T-cell (primary cell): ENCODE results near the gene PGM1. TPM values are rescaled to one million over a fixed set of nuclear protein-coding genes. Genes with fewer than 3 reads are reported as not detected.

Source experiments
- ATAC-seq, 4 experiments: fragments of 200-7000 bp in 3 of 4; fragments of 150-1000 bp in 1 of 4; cut with Tn5 transposase; replicated peaks in 1 of 4; 1 replicate in 3 of 4; 2 replicates in 1 of 4; pipeline ENCODE4 v1.10.0; 2021; ENCODE audit warnings: moderate library complexity in 3 of 4, mild to moderate bottlenecking in 2 of 4, moderate number of reproducible peaks in 1 of 4
- CTCF ChIA-PET, 2 donors: fragments of 300-600 bp; sonication (Branson Sonifier 250); formaldehyde crosslinking; loops; one replicate each; lab custom pipeline; 2022; ENCODE audit warnings: antibody characterized with exemption in 2 of 2; lab: Charles Lee
- POLR2A ChIA-PET, 2 donors: fragments of 300-600 bp; sonication (Branson Sonifier 250); formaldehyde crosslinking; loops; one replicate each; lab custom pipeline; 2022; ENCODE audit warnings: antibody characterized with exemption in 2 of 2; lab: Charles Lee
- DNase-seq, 35 experiments: peaks; one replicate each; pipeline versions ENCODE4 v3.0.0 to v3.0.0-alpha.2; 2013 to 2023
- H3K27ac ChIP-seq: one replicate; pipeline ENCODE4 v1.5.1; 2013; ENCODE audit warnings: low read length
- H3K27me3 ChIP-seq, 2 experiments: replicated peaks in 1 of 2; 1 replicate in 1 of 2; 2 replicates in 1 of 2; pipeline versions ENCODE4 v1.6.1 to v1.7.0; 2013; ENCODE audit warnings: low read length in 1 of 2, mixed read lengths in 1 of 2; ENCODE audit not compliant: control insufficient read depth in 2 of 2, insufficient read depth in 2 of 2; ENCODE audit errors: extremely low read depth in 1 of 2
- H3K36me3 ChIP-seq, 2 donors: 1 replicate in 1 of 2; 2 replicates in 1 of 2; pipeline versions ENCODE4 v1.6.1 to v1.7.0; 2013; ENCODE audit warnings: low read length in 1 of 2; ENCODE audit not compliant: control insufficient read depth in 2 of 2, insufficient read depth in 1 of 2; ENCODE audit errors: extremely low read depth in 1 of 2
- H3K4me1 ChIP-seq, 2 experiments: 1 replicate in 1 of 2; 2 replicates in 1 of 2; pipeline versions ENCODE4 v1.6.1 to v1.7.0; 2013; ENCODE audit warnings: low read length in 2 of 2, mixed read lengths in 1 of 2; ENCODE audit not compliant: insufficient read depth in 2 of 2, control insufficient read depth in 1 of 2; ENCODE audit errors: extremely low read depth in 1 of 2
- H3K4me3 ChIP-seq, 2 donors: 1 replicate in 1 of 2; 2 replicates in 1 of 2; pipeline versions ENCODE4 v1.5.1 to v1.7.0; 2013; ENCODE audit warnings: mild to moderate bottlenecking in 2 of 2, low read length in 1 of 2, moderate library complexity in 1 of 2; ENCODE audit not compliant: control insufficient read depth in 1 of 2; ENCODE audit errors: extremely low read depth in 1 of 2
- H3K9me3 ChIP-seq: 2 replicates; pipeline ENCODE4 v1.7.0; 2013
- H3K27ac Mint-ChIP-seq, 2 donors: one replicate each; pipeline ENCODE4 v1.8.0; 2020 to 2021; ENCODE audit warnings: mild to moderate bottlenecking in 2 of 2, mixed read lengths in 2 of 2
- H3K27me3 Mint-ChIP-seq, 2 donors: one replicate each; pipeline ENCODE4 v1.8.0; 2021 to 2022; ENCODE audit warnings: mixed read lengths in 2 of 2
- H3K36me3 Mint-ChIP-seq: one replicate; pipeline ENCODE4 v1.8.0; 2021; ENCODE audit warnings: mixed read lengths
- H3K4me1 Mint-ChIP-seq, 3 donors: one replicate each; pipeline ENCODE4 v1.8.0; 2020 to 2022; ENCODE audit warnings: mixed read lengths in 3 of 3, mild to moderate bottlenecking in 1 of 3
- H3K4me3 Mint-ChIP-seq, 3 donors: one replicate each; pipeline ENCODE4 v1.8.0; 2020 to 2022; ENCODE audit warnings: mild to moderate bottlenecking in 3 of 3, mixed read lengths in 3 of 3, moderate library complexity in 3 of 3
- H3K9me3 Mint-ChIP-seq, 3 donors: one replicate each; pipeline ENCODE4 v1.8.0; 2020 to 2022; ENCODE audit warnings: mixed read lengths in 3 of 3
- WGBS: methylation state at CpG from one replicate; pipeline ENCODE4 v1.1.5; 2013; ENCODE audit warnings: missing lambda C conversion rate; ENCODE audit not compliant: insufficient coverage; 5-methylcytosine and 5-hydroxymethylcytosine counted together
- total RNA-seq, 35 experiments: library from RNA in 6 of 35; stranded (reverse) in 6 of 35; fragments of 120-200 nt in 1 of 35; gene quantifications; one replicate each; pipeline versions ENCODE4 v1.2.1 to v1.2.4 and lab custom pipeline; 2013 to 2026

Gene PGM1
- total RNA-seq, 5 donors from 2014 or later (not counting 1 experiment from before 2014, with no cell fraction given): 12.2 to 17.3 (median 15.5) TPM

DNA sequence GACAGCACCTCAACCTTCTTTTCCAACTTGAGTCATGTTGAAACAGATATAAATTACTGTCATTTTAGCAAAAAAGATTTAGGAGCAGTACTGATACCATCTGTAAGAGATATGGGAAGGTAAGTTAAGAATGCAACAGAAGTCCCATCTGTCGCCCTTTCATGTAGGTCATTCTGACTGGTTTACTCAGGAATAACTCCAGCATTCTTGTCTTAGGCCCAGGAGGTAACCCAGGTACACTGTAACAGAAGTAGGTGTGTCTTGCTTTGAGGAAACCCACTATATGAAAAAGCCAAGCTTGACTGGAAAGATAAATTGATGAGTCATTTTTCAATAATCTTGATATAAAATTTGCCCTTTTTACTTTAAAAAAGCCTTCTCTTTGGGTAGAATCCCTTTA, 35.4 kb downstream of the PGM1 start:
- peaks cover 47% of the 10 kb centered on the region for H3K36me3 Mint-ChIP-seq
- Histone ChIP-seq H3K27me3 (no peaks in the 10 kb centered on the region), H3K27ac (no peak overlapping the region), H3K9me3 (no peaks in the 10 kb centered on the region), H3K4me1 (no peaks in the 10 kb centered on the region), H3K4me3 (no peak overlapping the region), H3K36me3 (peaks cover 5 to 27% of the 10 kb centered on the region in 2 donors)
- DNase-seq (no peak), ATAC-seq (no peak)
- no peak overlapping the region for H3K4me3 Mint-ChIP-seq
- no peaks in the 10 kb centered on the region for H3K27me3 Mint-ChIP-seq
- H3K9me3 Mint-ChIP-seq: no peaks in the 10 kb centered on the region
- no peak overlapping the region for H3K27ac Mint-ChIP-seq
- H3K4me1 Mint-ChIP-seq: peaks cover 9 to 14% (median 12%) of the 10 kb centered on the region in 3 donors
- 100% methylated on average over 1 of the region's 1 CpG for WGBS
- ChIA-PET CTCF (no interaction called here), POLR2A (no interaction called here)

DNA sequence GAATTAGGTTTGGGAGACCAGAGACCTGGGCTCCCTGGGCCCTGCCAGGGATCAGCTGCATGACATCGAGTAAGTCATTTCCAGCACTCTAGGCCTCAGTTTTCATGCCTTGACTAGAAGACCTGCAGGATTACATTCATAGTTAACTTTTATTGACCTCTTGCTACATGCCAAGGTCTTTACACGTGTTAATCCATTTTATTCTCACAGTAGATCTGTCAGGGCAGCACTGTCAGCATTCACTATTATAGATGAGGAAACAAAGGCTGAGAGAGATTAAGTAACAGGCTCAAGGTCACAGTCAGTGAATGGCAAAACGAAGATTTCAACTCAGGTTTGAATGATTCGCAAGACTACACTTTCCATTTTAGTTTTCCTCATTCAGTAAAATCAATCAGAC, 37.0 kb downstream of the PGM1 start:
- Mint-ChIP-seq H3K9me3 (no peaks in the 10 kb centered on the region), H3K27ac (no peak overlapping the region), H3K27me3 (no peaks in the 10 kb centered on the region), H3K36me3 (peaks cover 56% of the 10 kb centered on the region), H3K4me3 (no peak overlapping the region), H3K4me1 (peaks cover 6 to 8% (median 6%) of the 10 kb centered on the region in 3 donors)
- POLR2A ChIA-PET: no interaction called here
- H3K4me1 ChIP-seq: no peaks in the 10 kb centered on the region
- WGBS: 92% methylated on average over 1 of the region's 4 CpGs
- DNase-seq: no peak
- H3K27ac ChIP-seq: no peak overlapping the region
- peaks cover 5 to 37% of the 10 kb centered on the region in 2 donors for H3K36me3 ChIP-seq
- no peaks in the 10 kb centered on the region for H3K27me3 ChIP-seq
- no peak overlapping the region for H3K4me3 ChIP-seq
- no peaks in the 10 kb centered on the region for H3K9me3 ChIP-seq
- CTCF ChIA-PET: no interaction called here
- ATAC-seq: no peak

- CTCF ChIA-PET: no interaction called here
- Histone ChIP-seq H3K4me1 (no peaks in the 10 kb centered on the region), H3K36me3 (peaks cover 5 to 38% of the 10 kb centered on the region in 2 donors), H3K9me3 (no peaks in the 10 kb centered on the region), H3K4me3 (no peak overlapping the region), H3K27ac (no peak overlapping the region), H3K27me3 (no peaks in the 10 kb centered on the region)
- Mint-ChIP-seq H3K27ac (no peak overlapping the region), H3K4me1 (peaks cover 3 to 4% (median 4%) of the 10 kb centered on the region in 3 donors), H3K27me3 (no peaks in the 10 kb centered on the region), H3K36me3 (peaks cover 59% of the 10 kb centered on the region), H3K4me3 (no peak overlapping the region), H3K9me3 (no peaks in the 10 kb centered on the region)
- ATAC-seq (no peak), DNase-seq (no peak)
- WGBS: no CpG with 5 or more reads among the region's 1 CpG
- POLR2A ChIA-PET: no interaction called here
These were observed 37.5 kb downstream of the PGM1 start for GRCh38 chr1:63630666-63631065.

DNA sequence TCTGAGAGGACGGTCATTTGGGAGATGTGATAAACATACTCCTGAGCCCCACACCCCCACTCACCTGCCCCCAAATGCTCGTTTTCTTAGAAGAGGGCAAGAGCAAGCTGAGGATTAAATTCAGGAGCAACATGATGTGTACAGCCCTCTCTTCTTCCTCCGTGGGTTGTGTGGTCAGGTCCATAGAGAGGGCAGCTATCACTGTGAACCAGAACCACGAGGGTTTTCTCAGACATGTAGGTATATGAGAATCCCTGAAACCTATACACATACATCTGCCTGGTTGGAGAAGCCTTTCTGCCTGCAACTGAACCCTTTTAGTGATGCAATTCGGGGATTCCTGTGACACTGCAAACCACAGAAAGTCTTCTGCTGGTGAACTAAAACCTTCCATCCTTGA, 38.9 kb downstream of the PGM1 start:
- no peaks in the 10 kb centered on the region for H3K27me3 Mint-ChIP-seq
- WGBS: 78% methylated on average over 1 of the region's 5 CpGs
- DNase-seq: no peak
- Histone ChIP-seq H3K27ac (no peak overlapping the region), H3K36me3 (peaks cover 5 to 46% of the 10 kb centered on the region in 2 donors), H3K4me1 (no peaks in the 10 kb centered on the region), H3K4me3 (no peak overlapping the region), H3K27me3 (no peaks in the 10 kb centered on the region), H3K9me3 (no peaks in the 10 kb centered on the region)
- peaks cover 73% of the 10 kb centered on the region for H3K36me3 Mint-ChIP-seq
- peaks cover 0 to 8% (median 0%) of the 10 kb centered on the region in 3 donors for H3K4me1 Mint-ChIP-seq
- no peaks in the 10 kb centered on the region for H3K9me3 Mint-ChIP-seq
- no peak for ATAC-seq
- no peak overlapping the region for H3K27ac Mint-ChIP-seq
- H3K4me3 Mint-ChIP-seq: no peak overlapping the region
- ChIA-PET CTCF (no interaction called here), POLR2A (no interaction called here)

DNA sequence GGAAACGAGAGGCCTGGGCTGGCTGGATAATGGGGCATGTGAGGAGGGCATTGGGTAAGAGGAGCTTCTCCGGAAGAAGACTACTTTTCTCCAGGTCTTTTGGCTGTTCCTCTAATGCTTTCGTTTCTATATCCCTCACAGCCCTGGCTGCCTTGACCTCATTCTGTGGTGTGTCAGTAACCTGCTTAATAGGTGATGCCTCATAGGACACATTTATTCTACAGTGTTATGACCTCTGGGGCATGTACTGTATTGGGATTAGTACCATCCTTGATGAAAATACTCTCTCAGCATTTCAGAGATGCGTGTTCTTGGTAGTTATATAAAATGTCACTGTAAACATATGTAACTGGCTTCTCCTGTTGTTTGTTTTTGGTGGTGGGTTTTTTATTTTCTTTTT, 40.1 kb downstream of the PGM1 start:
- CTCF ChIA-PET: no interaction called here
- H3K36me3 ChIP-seq: peaks cover 5 to 50% of the 10 kb centered on the region in 2 donors
- H3K4me3 Mint-ChIP-seq: no peak overlapping the region
- ATAC-seq: no peak
- DNase-seq: no peak
- H3K4me1 Mint-ChIP-seq: peaks cover 0 to 8% (median 0%) of the 10 kb centered on the region in 3 donors
- H3K9me3 ChIP-seq: no peaks in the 10 kb centered on the region
- H3K4me3 ChIP-seq: no peak overlapping the region
- H3K4me1 ChIP-seq: no peaks in the 10 kb centered on the region
- no peaks in the 10 kb centered on the region for H3K27me3 ChIP-seq
- POLR2A ChIA-PET: no interaction called here
- no peak overlapping the region for H3K27ac ChIP-seq
- H3K27me3 Mint-ChIP-seq: no peaks in the 10 kb centered on the region
- no CpG with 5 or more reads among the region's 4 CpGs for WGBS
- H3K9me3 Mint-ChIP-seq: no peaks in the 10 kb centered on the region
- H3K36me3 Mint-ChIP-seq: peaks cover 80% of the 10 kb centered on the region
- no peak overlapping the region for H3K27ac Mint-ChIP-seq

GRCh38 chr1:63634471-63634870, 41.3 kb downstream of the PGM1 start:
- Histone ChIP-seq H3K9me3 (no peaks in the 10 kb centered on the region), H3K27me3 (no peaks in the 10 kb centered on the region), H3K27ac (no peak overlapping the region), H3K36me3 (peaks cover 5 to 53% of the 10 kb centered on the region in 2 donors), H3K4me1 (no peaks in the 10 kb centered on the region), H3K4me3 (no peak overlapping the region)
- ATAC-seq: no peak
- H3K27ac Mint-ChIP-seq: no peak overlapping the region
- H3K4me3 Mint-ChIP-seq: no peak overlapping the region
- peaks cover 88% of the 10 kb centered on the region for H3K36me3 Mint-ChIP-seq
- H3K9me3 Mint-ChIP-seq: no peaks in the 10 kb centered on the region
- no peak for DNase-seq
- WGBS: 94% methylated on average over 2 of the region's 4 CpGs
- H3K4me1 Mint-ChIP-seq: peaks cover 0 to 8% (median 0%) of the 10 kb centered on the region in 3 donors
- ChIA-PET CTCF (no interaction called here), POLR2A (no interaction called here)
- no peaks in the 10 kb centered on the region for H3K27me3 Mint-ChIP-seq

DNA sequence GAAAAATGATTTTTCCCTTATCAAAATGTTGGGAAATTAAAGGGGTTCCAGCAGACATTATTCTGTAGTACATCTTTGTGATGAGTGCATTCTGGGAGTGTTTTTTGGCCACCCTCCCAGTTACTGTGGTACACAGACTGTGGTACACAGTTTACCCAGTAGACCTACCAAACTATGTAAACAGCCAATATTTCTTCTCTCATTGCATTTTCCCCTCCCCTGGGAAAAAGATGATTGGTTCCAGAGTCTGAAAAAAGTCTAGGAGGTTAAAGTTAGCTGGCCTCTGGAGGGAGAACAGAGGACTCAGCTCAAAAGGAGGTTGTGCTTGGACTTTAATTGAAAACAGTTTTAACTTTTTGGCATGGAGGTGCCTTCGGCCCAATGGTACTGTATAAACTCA, 42.5 kb downstream of the PGM1 start:
- WGBS: no CpG with 5 or more reads among the region's 1 CpG
- CTCF ChIA-PET: no interaction called here
- POLR2A ChIA-PET: no interaction called here

More for the DNA sequence above, 42.5 kb downstream of the PGM1 start:
- no peaks in the 10 kb centered on the region for H3K9me3 ChIP-seq
- Mint-ChIP-seq H3K27ac (no peak overlapping the region), H3K36me3 (peaks cover 91% of the 10 kb centered on the region), H3K4me1 (peaks cover 0 to 8% (median 0%) of the 10 kb centered on the region in 3 donors), H3K9me3 (no peaks in the 10 kb centered on the region), H3K27me3 (no peaks in the 10 kb centered on the region), H3K4me3 (no peak overlapping the region)
- H3K4me3 ChIP-seq: no peak overlapping the region
- H3K27ac ChIP-seq: no peak overlapping the region
- ATAC-seq: no peak
- peaks cover 3 to 43% of the 10 kb centered on the region in 2 donors for H3K36me3 ChIP-seq
- no peaks in the 10 kb centered on the region for H3K27me3 ChIP-seq
- DNase-seq: no peak
- H3K4me1 ChIP-seq: no peaks in the 10 kb centered on the region
